KMS-11 (cell line): Measurements from ENCODE around the gene FNDC3B.

Experiments used
- H2AFZ ChIP-seq: fragments of 200-600 bp; sonication (generic); 2 replicates; pipeline ENCODE4 v1.6.1; 2016; ENCODE audit warnings: antibody characterized with exemption, mixed run types, low read depth
- H3K27ac ChIP-seq: fragments of 200-600 bp; sonication (generic); 2 replicates; pipeline ENCODE4 v1.6.1; 2016; ENCODE audit warnings: mild to moderate bottlenecking, mixed run types
- H3K27me3 ChIP-seq: fragments of 200-600 bp; sonication (generic); 2 replicates; pipeline ENCODE4 v1.6.1; 2017; ENCODE audit warnings: mild to moderate bottlenecking, low read depth, mixed run types, moderate library complexity; ENCODE audit not compliant: insufficient read depth
- H3K36me3 ChIP-seq: fragments of 200-600 bp; sonication (generic); 2 replicates; pipeline ENCODE4 v1.6.1; 2017; ENCODE audit warnings: mild to moderate bottlenecking, mixed run types; ENCODE audit not compliant: insufficient read depth
- H3K4me1 ChIP-seq: fragments of 200-600 bp; sonication (generic); 2 replicates; pipeline ENCODE4 v1.6.1; 2016; ENCODE audit warnings: mild to moderate bottlenecking, low read depth, mixed run types; ENCODE audit not compliant: poor library complexity, severe bottlenecking
- H3K4me2 ChIP-seq: fragments of 200-600 bp; sonication (generic); 2 replicates; pipeline ENCODE4 v1.7.0; 2016; ENCODE audit warnings: mild to moderate bottlenecking, mixed run types
- H3K4me3 ChIP-seq: fragments of 200-600 bp; sonication (generic); IDR thresholded peaks from 2 replicates; pipeline ENCODE4 v1.6.1; 2017; ENCODE audit warnings: low read depth, low read length, mixed read lengths; ENCODE audit not compliant: insufficient read depth
- H3K79me2 ChIP-seq: fragments of 200-600 bp; sonication (generic); 2 replicates; pipeline ENCODE4 v1.6.1; 2016; ENCODE audit warnings: low read depth, mixed run types; ENCODE audit not compliant: insufficient read depth
- H3K9ac ChIP-seq: fragments of 200-600 bp; sonication (generic); 2 replicates; pipeline ENCODE4 v1.6.1; 2016; ENCODE audit warnings: mild to moderate bottlenecking, mixed run types
- H4K20me1 ChIP-seq: fragments of 200-600 bp; sonication (generic); 2 replicates; pipeline ENCODE4 v1.6.1; 2016; ENCODE audit warnings: mild to moderate bottlenecking, mixed run types; ENCODE audit not compliant: insufficient read depth
- TF ChIP-seq, protein P1 (sequence below): fragments of 200-600 bp; sonication (generic); conservative IDR thresholded peaks from 2 replicates; pipeline ENCODE4 v1.6.1; 2017; ENCODE audit warnings: low read depth, mild to moderate bottlenecking, antibody characterized with exemption, low read length, moderate library complexity, mixed read lengths

Gene FNDC3B

DNA sequence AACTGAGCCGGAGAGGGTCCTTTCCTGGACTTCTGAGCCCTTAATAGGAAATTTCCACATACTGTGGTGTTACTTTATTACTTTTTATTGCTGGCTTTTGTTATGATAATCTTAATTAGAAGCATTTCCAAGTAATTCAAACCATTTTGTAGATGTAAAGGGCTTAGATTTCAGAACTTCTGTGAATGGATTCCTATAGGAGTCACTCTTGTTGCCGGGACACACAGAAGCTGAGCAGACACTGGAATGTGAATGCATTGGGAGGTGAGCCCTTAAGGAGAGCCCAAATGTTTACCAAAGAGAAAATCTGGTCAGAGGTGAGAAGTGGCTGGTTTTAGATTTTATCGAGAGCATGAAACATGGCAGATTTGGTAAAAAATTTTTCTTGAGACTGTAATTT lies 87.4 kb downstream of the FNDC3B start:
- H4K20me1 ChIP-seq: peaks cover 5% of the 10 kb centered on the region
- no peak overlapping the region for H3K4me2 ChIP-seq
- no peak overlapping the region for H3K27ac ChIP-seq
- H3K4me1 ChIP-seq: peaks cover 48% of the 10 kb centered on the region
- no peak overlapping the region for H3K9ac ChIP-seq
- no peaks in the 10 kb centered on the region for H3K27me3 ChIP-seq
- H2AFZ ChIP-seq: no peak overlapping the region
- no peak overlapping the region for H3K4me3 ChIP-seq
- H3K36me3 ChIP-seq: peaks cover 6% of the 10 kb centered on the region; the same call in 1 of the 2 replicates
- peaks cover 95% of the 10 kb centered on the region for H3K79me2 ChIP-seq
- TF ChIP-seq, protein P1, sequence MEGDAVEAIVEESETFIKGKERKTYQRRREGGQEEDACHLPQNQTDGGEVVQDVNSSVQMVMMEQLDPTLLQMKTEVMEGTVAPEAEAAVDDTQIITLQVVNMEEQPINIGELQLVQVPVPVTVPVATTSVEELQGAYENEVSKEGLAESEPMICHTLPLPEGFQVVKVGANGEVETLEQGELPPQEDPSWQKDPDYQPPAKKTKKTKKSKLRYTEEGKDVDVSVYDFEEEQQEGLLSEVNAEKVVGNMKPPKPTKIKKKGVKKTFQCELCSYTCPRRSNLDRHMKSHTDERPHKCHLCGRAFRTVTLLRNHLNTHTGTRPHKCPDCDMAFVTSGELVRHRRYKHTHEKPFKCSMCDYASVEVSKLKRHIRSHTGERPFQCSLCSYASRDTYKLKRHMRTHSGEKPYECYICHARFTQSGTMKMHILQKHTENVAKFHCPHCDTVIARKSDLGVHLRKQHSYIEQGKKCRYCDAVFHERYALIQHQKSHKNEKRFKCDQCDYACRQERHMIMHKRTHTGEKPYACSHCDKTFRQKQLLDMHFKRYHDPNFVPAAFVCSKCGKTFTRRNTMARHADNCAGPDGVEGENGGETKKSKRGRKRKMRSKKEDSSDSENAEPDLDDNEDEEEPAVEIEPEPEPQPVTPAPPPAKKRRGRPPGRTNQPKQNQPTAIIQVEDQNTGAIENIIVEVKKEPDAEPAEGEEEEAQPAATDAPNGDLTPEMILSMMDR: no peak

DNA sequence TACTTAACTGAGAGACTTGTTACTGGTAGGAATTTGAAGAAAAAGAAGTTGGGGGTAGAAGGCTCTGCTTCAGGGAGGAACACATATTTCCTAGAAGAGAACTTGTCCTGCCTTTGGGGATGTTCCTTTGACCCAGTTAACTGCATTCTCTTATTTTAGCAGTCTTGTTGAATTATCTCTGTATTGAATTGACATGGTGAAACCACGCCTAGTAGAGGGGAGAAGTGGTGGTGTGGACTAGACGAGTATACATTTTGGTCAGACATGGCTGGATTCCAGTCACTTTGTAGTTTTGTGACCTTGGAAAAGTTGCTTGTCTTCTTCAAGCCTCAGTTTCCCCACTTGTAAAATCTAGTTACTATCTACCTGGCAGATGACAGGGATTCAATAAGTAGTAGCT lies 87.8 kb downstream of the FNDC3B start:
- no peak overlapping the region for H3K4me2 ChIP-seq
- no peak overlapping the region for H3K9ac ChIP-seq
- TF ChIP-seq, protein P1: no peak
- no peak overlapping the region for H2AFZ ChIP-seq
- H3K27ac ChIP-seq: no peak overlapping the region
- peaks cover 5% of the 10 kb centered on the region for H4K20me1 ChIP-seq
- peaks cover 6% of the 10 kb centered on the region; the same call in 1 of the 2 replicates for H3K36me3 ChIP-seq
- no peaks in the 10 kb centered on the region for H3K27me3 ChIP-seq
- H3K4me3 ChIP-seq: no peak overlapping the region
- peaks cover 52% of the 10 kb centered on the region for H3K4me1 ChIP-seq
- H3K79me2 ChIP-seq: peaks cover 95% of the 10 kb centered on the region

DNA sequence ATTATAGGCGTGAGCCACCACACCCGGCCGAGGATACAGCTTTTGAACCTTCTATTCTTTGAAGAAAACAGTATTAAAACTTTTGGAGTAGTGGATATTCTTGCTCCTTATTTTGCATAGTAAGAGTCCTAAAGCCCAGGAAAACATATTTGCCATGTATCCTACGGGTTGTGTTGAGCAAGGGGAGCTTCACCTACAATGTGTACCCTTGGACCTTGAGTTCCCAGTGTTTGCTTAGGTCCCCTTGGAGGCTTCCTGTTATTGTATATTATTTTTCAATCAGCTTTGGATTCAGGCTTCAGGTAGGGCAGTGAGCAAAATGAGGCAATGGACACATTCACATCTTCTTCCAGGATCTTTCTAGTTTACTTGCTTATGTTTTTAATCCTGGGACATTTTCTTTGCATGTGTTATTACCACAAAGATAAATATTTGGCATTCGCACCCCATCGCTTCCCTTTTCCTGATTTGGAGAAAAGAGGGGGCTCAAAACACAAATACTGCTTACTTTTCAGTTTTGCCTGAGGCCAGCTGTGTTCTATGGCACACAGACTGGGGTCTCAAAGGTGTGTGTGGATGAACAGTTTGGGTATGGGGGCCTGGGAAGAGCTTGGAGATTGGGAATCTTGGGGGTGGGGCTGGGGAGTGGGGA lies 88.7 kb downstream of the FNDC3B start:
- Histone ChIP-seq H3K79me2 (peaks cover 91% of the 10 kb centered on the region), H4K20me1 (peaks cover 5% of the 10 kb centered on the region), H2AFZ (no peak overlapping the region), H3K27me3 (no peaks in the 10 kb centered on the region), H3K9ac (no peak overlapping the region), H3K4me2 (no peak overlapping the region), H3K4me3 (no peak overlapping the region), H3K27ac (no peak overlapping the region), H3K4me1 (peaks cover 61% of the 10 kb centered on the region), H3K36me3 (peaks cover 6% of the 10 kb centered on the region; the same call in 1 of the 2 replicates)
- TF ChIP-seq, protein P1: no peak

DNA sequence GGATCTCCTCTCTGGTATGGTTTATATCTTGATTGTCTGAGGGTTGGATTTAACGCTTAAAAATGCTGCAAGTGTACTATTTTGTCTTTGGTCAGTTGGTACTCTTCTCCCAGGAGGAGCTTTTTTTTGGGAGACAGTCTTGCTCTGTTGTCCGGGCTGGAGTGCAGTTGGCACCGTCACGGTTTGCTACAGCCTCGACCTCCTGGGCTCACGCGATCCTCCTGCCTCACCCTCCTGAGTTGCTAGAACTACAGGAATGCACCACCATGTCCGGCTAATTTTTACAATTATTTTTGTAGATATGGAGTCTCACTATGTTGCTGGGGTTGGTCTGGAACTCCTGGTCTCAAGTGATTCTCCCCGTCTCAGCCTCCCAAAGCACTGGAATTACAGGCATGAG lies 89.5 kb downstream of the FNDC3B start:
- H2AFZ ChIP-seq: no peak overlapping the region
- TF ChIP-seq, protein P1: no peak
- H3K4me3 ChIP-seq: no peak overlapping the region
- H3K4me1 ChIP-seq: peaks cover 69% of the 10 kb centered on the region
- H3K27me3 ChIP-seq: no peaks in the 10 kb centered on the region
- H4K20me1 ChIP-seq: peaks cover 5% of the 10 kb centered on the region
- H3K79me2 ChIP-seq: peaks cover 89% of the 10 kb centered on the region
- no peak overlapping the region for H3K9ac ChIP-seq
- H3K36me3 ChIP-seq: peaks cover 6% of the 10 kb centered on the region; the same call in 1 of the 2 replicates
- H3K27ac ChIP-seq: peak overlapping the region; percentile 13; the same call in 1 of the 2 replicates
- no peak overlapping the region for H3K4me2 ChIP-seq
